HG02884 (cell line): Measurements from ENCODE around the gene COMMD1.
"Not testable (repeated sequence)": the region's sequence is repeated elsewhere in the genome, so short reads cannot be mapped to it uniquely, and the experiment has no call there.

Source experiments
- ATAC-seq: cut with Tn5 transposase; IDR thresholded peaks from one replicate; pipeline ENCODE4 v1.9.1; 2021; ENCODE audit warnings: mild to moderate bottlenecking, moderate library complexity; ENCODE audit not compliant: unreplicated experiment

COMMD1 gene

GRCh38 chr2:62014102-62014501 lies 108.6 kb downstream of the COMMD1 start:
- ATAC-seq: no peak

DNA sequence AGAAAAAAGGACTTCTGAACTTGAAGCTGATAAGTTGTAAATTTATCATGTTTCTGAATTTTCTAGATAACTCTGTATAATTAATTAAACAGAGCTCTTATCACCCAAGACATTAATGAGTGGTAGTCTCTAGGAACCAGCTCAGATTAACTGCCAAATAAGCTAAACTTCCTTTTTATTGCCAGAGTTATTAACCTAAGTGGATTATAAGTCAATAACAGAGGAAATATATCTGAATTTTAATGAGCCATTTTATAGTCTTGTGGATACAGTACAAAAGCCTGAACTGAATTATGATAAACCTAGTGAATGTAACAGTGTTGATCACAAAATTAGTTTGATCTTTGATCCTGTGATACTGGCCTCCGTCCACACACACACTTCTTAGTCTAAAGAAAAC lies 111.5 kb downstream of the COMMD1 start:
- no peak for ATAC-seq

GRCh38 chr2:62029910-62030309 lies 124.4 kb downstream of the COMMD1 start:
- ATAC-seq: no peak

GRCh38 chr2:62030902-62031301 lies 125.4 kb downstream of the COMMD1 start:
- ATAC-seq: no peak

- no peak for ATAC-seq
Measured at GRCh38 chr2:62032096-62032495, 126.6 kb downstream of the COMMD1 start.

DNA sequence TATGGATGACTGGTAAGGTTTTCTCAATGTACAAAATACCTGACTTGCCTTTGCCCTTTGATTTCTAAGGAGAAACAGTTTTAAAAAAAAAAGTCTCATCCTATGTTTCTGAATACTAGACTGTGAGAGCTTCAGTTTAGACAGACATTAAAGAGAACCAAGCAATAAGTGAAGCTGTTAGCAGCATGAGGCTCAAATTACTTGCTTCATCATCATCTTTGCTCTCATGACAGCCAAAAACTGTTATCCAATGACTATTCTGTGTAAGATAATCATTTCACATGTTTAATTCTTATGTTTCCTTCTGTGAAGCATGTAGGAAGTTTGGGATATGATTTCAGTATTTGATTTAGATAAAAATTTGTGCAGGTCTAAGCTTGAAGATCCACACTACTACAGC lies 129.2 kb downstream of the COMMD1 start:
- ATAC-seq: no peak

GRCh38 chr2:62036229-62036628 lies 130.8 kb downstream of the COMMD1 start:
- no peak for ATAC-seq

GRCh38 chr2:62036761-62037250 lies 131.3 kb downstream of the COMMD1 start:
- ATAC-seq: no peak

- peak; percentile 98 for ATAC-seq
Measured at GRCh38 chr2:62038975-62039771, 133.7 kb downstream of the COMMD1 start.

DNA sequence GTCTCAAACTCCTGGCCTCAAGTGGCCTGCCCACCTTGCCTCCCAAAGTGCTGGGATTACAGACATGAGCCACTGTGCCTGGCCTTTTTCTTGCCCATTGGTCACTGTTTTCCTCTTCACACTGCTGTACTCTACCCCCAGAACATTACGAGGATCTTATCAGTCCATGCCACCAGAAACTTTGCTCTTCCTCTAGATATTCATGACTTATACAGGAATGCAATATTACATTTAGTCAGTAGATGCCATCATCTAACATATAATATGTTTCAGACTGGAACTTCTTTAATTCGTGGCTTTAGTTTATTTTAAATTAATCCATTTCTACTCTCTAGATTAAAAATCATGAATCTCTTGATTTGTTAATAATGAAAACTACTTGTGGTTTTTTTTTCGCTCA lies 135.5 kb downstream of the COMMD1 start:
- ATAC-seq: no peak

- ATAC-seq: not testable (repeated sequence)
Measured at GRCh38 chr2:62041701-62042385, 136.4 kb downstream of the COMMD1 start.

GRCh38 chr2:62042400-62042799 lies 136.9 kb downstream of the COMMD1 start:
- no peak for ATAC-seq

- ATAC-seq: no peak
Measured at GRCh38 chr2:62042944-62043343, 137.5 kb downstream of the COMMD1 start.

DNA sequence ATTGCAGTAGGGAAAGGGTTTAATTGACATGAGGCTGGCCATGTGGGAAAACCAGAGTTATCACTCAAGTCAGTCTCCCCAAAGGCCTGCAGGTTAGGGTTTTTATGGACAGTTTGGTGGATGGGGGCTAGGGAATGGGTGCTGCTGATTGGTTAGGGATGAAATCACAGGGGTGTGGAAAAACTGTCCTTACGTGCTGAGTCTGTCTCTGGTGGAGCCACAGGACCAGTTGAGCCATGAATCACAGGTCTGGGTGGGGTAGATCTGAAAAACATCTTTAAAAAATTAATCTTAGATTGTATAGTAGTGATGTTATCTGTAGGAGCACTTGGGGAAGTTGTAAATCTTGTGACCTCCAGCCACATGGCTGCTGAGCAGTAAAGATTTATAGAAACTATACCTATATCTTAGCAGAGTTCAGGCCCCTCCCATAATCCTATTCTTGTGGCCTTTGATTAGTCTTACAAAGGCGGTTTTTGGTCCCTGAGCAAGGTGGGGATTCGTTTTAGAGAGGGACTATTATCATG lies 139.6 kb downstream of the COMMD1 start:
- ATAC-seq: no peak

DNA sequence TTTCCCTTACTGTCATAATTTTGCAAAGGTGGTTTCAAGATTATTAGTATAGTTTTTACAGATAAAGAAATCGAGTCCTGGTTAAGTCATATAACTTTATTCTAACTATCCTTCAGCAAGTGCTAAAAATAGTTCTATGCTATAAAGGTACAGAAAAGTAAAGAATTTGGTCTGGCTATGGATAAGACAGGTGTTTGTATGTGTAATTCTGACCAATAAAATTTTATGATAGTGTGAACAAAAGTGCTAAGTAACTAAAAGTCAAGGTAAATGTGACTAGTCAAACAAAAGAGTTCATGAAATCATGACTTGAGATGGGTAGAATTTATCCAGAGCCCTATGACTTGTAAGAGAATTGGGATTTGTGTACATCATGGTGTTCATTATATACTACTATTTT lies 140.7 kb downstream of the COMMD1 start:
- ATAC-seq: no peak

- ATAC-seq: no peak
Measured at GRCh38 chr2:62050456-62051045, 145.1 kb downstream of the COMMD1 start.

DNA sequence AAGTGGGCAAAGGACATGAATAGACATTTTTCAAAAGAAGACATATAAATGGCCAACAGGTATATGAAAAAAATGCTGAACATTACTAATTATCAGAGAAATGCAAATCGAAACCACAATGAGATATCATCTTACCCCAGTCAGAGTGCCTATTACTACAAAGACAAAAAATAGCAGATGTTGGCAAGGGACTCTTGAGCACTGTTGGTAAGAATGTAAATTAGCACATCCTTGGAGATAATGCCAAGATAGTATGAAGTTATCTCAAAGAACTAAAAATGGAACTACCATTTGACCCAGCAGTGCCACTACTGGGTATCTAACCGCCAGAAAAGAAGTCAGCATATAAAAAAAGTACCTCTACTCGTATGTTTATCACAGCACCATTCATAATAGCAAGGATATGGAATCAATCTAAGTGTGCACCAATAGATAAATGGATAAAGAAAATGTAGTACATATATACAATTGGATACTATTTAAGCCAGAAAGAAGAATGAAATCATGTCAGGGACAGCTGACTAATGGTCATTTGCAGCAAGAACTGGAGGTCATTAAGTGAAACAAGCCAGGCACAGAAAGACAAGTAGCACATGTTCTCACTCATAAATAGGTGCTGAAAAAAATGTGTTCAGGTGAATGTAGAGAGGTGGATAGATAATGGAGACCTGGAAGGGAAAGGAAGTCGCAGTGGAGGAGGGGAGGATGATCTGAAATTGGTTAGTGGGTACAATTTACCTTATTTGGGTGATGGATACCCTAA lies 148.7 kb downstream of the COMMD1 start:
- no peak for ATAC-seq

DNA sequence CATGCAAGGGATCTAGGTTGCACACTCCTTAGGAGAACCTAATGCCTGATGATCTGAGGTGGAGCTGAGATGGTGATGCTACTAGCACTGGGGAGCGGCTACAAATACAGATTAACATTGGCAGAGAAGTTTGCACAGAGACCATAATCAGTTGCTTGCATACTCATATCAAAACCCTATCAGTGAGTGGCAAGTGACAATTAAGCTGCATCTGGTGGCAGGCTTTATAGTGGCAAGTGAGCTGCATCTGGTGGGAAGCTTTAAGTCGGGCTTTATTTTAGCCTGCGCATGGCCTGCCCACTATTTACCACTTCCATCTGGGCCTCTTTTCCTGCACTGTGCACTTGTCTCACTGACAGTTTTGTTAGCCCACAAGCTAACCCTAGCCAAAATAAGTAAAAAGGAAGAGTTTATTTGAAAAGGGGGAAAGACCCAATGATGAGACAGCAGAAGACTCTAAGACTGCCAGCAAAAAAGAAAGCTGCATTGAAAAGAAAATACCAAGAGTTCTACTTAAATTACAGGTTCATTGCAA lies 149.5 kb downstream of the COMMD1 start:
- no peak for ATAC-seq

- ATAC-seq: no peak
Measured at GRCh38 chr2:62055724-62056336, 150.4 kb downstream of the COMMD1 start.

DNA sequence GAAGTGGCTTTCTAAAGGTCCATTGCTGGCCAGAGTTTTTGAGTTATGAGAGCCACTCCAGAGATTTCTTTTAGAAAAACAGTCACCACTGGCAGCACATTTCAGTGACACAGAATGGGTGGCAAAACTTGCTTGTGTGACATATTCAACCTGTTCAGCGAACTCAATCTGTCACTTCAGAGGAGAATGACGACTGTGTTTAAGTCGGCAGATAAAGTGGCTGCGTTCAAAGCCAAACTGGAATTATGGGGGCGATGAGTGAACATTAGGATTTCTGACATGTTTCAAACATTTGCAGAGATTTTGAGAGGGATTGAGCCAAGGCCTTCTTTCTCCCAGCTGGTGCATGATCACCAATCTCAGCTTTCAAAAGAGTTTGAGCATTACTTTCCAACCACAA lies 150.9 kb downstream of the COMMD1 start:
- ATAC-seq: no peak
